ENCODE data around the gene ARFGEF3.
"Not testable (repeated sequence)": the region's sequence is repeated elsewhere in the genome, so short reads cannot be mapped to it uniquely, and the experiment has no call there.

The ARFGEF3 gene

GRCh38 chr6:138188278-138188941 is 26.7 kb downstream of the ARFGEF3 start:
- no peaks in the 10 kb centered on the region for H3K9me3 Mint-ChIP-seq
- H3K4me1 Mint-ChIP-seq (ENCODE audit: low read depth): no peaks in the 10 kb centered on the region
- no peaks in the 10 kb centered on the region for H3K36me3 Mint-ChIP-seq (ENCODE audit: low read depth)
- no peak overlapping the region for H3K27ac Mint-ChIP-seq
- DNase-seq (ENCODE audit: low spot score): no peak
- no peak overlapping the region for H3K4me3 Mint-ChIP-seq
- peaks cover 3% of the 10 kb centered on the region for H3K27me3 Mint-ChIP-seq (ENCODE audit: low read depth)

- no peak overlapping the region for H3K27ac Mint-ChIP-seq
- no peak overlapping the region for H3K4me3 Mint-ChIP-seq
- H3K27me3 Mint-ChIP-seq (ENCODE audit: low read depth): peaks cover 6% of the 10 kb centered on the region
- no peak for DNase-seq (ENCODE audit: low spot score)
- no peaks in the 10 kb centered on the region for H3K36me3 Mint-ChIP-seq (ENCODE audit: low read depth)
- no peaks in the 10 kb centered on the region for H3K9me3 Mint-ChIP-seq
- no peaks in the 10 kb centered on the region for H3K4me1 Mint-ChIP-seq (ENCODE audit: low read depth)
These were observed 32.5 kb downstream of the ARFGEF3 start for GRCh38 chr6:138194287-138194686.

GRCh38 chr6:138196122-138196738 is 34.5 kb downstream of the ARFGEF3 start:
- no peak overlapping the region for H3K27ac Mint-ChIP-seq
- no peaks in the 10 kb centered on the region for H3K9me3 Mint-ChIP-seq
- H3K4me3 Mint-ChIP-seq: no peak overlapping the region
- DNase-seq (ENCODE audit: low spot score): no peak
- no peaks in the 10 kb centered on the region for H3K4me1 Mint-ChIP-seq (ENCODE audit: low read depth)
- H3K27me3 Mint-ChIP-seq (ENCODE audit: low read depth): peaks cover 12% of the 10 kb centered on the region
- H3K36me3 Mint-ChIP-seq (ENCODE audit: low read depth): no peaks in the 10 kb centered on the region

- Mint-ChIP-seq H3K27me3 (ENCODE audit: low read depth) (peaks cover 12% of the 10 kb centered on the region), H3K9me3 (no peaks in the 10 kb centered on the region), H3K36me3 (ENCODE audit: low read depth) (no peaks in the 10 kb centered on the region), H3K27ac (no peak overlapping the region), H3K4me3 (no peak overlapping the region), H3K4me1 (ENCODE audit: low read depth) (no peaks in the 10 kb centered on the region)
- no peak for DNase-seq (ENCODE audit: low spot score)
These were observed 35.8 kb downstream of the ARFGEF3 start for GRCh38 chr6:138197570-138197969.

GRCh38 chr6:138198430-138199091 is 36.8 kb downstream of the ARFGEF3 start:
- Mint-ChIP-seq H3K27ac (no peak overlapping the region), H3K27me3 (ENCODE audit: low read depth) (peaks cover 12% of the 10 kb centered on the region), H3K4me3 (no peak overlapping the region), H3K9me3 (no peaks in the 10 kb centered on the region), H3K36me3 (ENCODE audit: low read depth) (no peaks in the 10 kb centered on the region), H3K4me1 (ENCODE audit: low read depth) (no peaks in the 10 kb centered on the region)
- DNase-seq (ENCODE audit: low spot score): no peak

- Mint-ChIP-seq H3K4me1 (ENCODE audit: low read depth) (no peaks in the 10 kb centered on the region), H3K4me3 (no peak overlapping the region), H3K27me3 (ENCODE audit: low read depth) (peaks cover 12% of the 10 kb centered on the region), H3K36me3 (ENCODE audit: low read depth) (no peaks in the 10 kb centered on the region), H3K27ac (no peak overlapping the region), H3K9me3 (no peaks in the 10 kb centered on the region)
- DNase-seq (ENCODE audit: low spot score): no peak
These were observed 40.1 kb downstream of the ARFGEF3 start for GRCh38 chr6:138201836-138202235.

- Mint-ChIP-seq H3K9me3 (no peaks in the 10 kb centered on the region), H3K4me1 (ENCODE audit: low read depth) (no peaks in the 10 kb centered on the region), H3K4me3 (no peak overlapping the region), H3K27me3 (ENCODE audit: low read depth) (peaks cover 12% of the 10 kb centered on the region), H3K27ac (no peak overlapping the region), H3K36me3 (ENCODE audit: low read depth) (no peaks in the 10 kb centered on the region)
- no peak for DNase-seq (ENCODE audit: low spot score)
These were observed 41.6 kb downstream of the ARFGEF3 start for GRCh38 chr6:138203315-138203714.

- Mint-ChIP-seq H3K27me3 (ENCODE audit: low read depth) (peaks cover 10% of the 10 kb centered on the region), H3K36me3 (ENCODE audit: low read depth) (no peaks in the 10 kb centered on the region), H3K9me3 (no peaks in the 10 kb centered on the region), H3K27ac (no peak overlapping the region), H3K4me3 (no peak overlapping the region), H3K4me1 (ENCODE audit: low read depth) (no peaks in the 10 kb centered on the region)
- DNase-seq (ENCODE audit: low spot score): no peak
These were observed 42.6 kb downstream of the ARFGEF3 start for GRCh38 chr6:138204303-138204702.

- peaks cover 10% of the 10 kb centered on the region for H3K27me3 Mint-ChIP-seq (ENCODE audit: low read depth)
- no peak overlapping the region for H3K4me3 Mint-ChIP-seq
- no peak overlapping the region for H3K27ac Mint-ChIP-seq
- H3K4me1 Mint-ChIP-seq (ENCODE audit: low read depth): no peaks in the 10 kb centered on the region
- no peak for DNase-seq (ENCODE audit: low spot score)
- no peaks in the 10 kb centered on the region for H3K9me3 Mint-ChIP-seq
- H3K36me3 Mint-ChIP-seq (ENCODE audit: low read depth): no peaks in the 10 kb centered on the region
These were observed 43.1 kb downstream of the ARFGEF3 start for GRCh38 chr6:138204792-138205384.

- Mint-ChIP-seq H3K27ac (no peak overlapping the region), H3K9me3 (no peaks in the 10 kb centered on the region), H3K4me1 (ENCODE audit: low read depth) (no peaks in the 10 kb centered on the region), H3K4me3 (no peak overlapping the region), H3K27me3 (ENCODE audit: low read depth) (peaks cover 9% of the 10 kb centered on the region), H3K36me3 (ENCODE audit: low read depth) (no peaks in the 10 kb centered on the region)
- no peak for DNase-seq (ENCODE audit: low spot score)
These were observed 43.8 kb downstream of the ARFGEF3 start for GRCh38 chr6:138205437-138206094.

GRCh38 chr6:138206862-138207261 is 45.1 kb downstream of the ARFGEF3 start:
- Mint-ChIP-seq H3K27ac (no peak overlapping the region), H3K36me3 (ENCODE audit: low read depth) (no peaks in the 10 kb centered on the region), H3K9me3 (no peaks in the 10 kb centered on the region), H3K4me1 (ENCODE audit: low read depth) (no peaks in the 10 kb centered on the region), H3K4me3 (no peak overlapping the region), H3K27me3 (ENCODE audit: low read depth) (peaks cover 5% of the 10 kb centered on the region)
- no peak for DNase-seq (ENCODE audit: low spot score)

- no peaks in the 10 kb centered on the region for H3K27me3 Mint-ChIP-seq (ENCODE audit: low read depth)
- no peaks in the 10 kb centered on the region for H3K36me3 Mint-ChIP-seq (ENCODE audit: low read depth)
- H3K4me1 Mint-ChIP-seq (ENCODE audit: low read depth): no peaks in the 10 kb centered on the region
- DNase-seq (ENCODE audit: low spot score): no peak
- H3K4me3 Mint-ChIP-seq: no peak overlapping the region
- no peak overlapping the region for H3K27ac Mint-ChIP-seq
- no peaks in the 10 kb centered on the region for H3K9me3 Mint-ChIP-seq
These were observed 49.4 kb downstream of the ARFGEF3 start for GRCh38 chr6:138211048-138211581.

- Mint-ChIP-seq H3K4me3 (no peak overlapping the region), H3K9me3 (no peaks in the 10 kb centered on the region), H3K27ac (no peak overlapping the region), H3K4me1 (ENCODE audit: low read depth) (no peaks in the 10 kb centered on the region), H3K27me3 (ENCODE audit: low read depth) (peaks cover 5% of the 10 kb centered on the region), H3K36me3 (ENCODE audit: low read depth) (no peaks in the 10 kb centered on the region)
- no peak for DNase-seq (ENCODE audit: low spot score)
These were observed 49.9 kb downstream of the ARFGEF3 start for GRCh38 chr6:138211601-138212000.

- H3K9me3 Mint-ChIP-seq; H3K27me3 Mint-ChIP-seq (ENCODE audit: low read depth); H3K4me3 Mint-ChIP-seq; DNase-seq (ENCODE audit: low spot score); H3K27ac Mint-ChIP-seq; H3K4me1 Mint-ChIP-seq (ENCODE audit: low read depth); H3K36me3 Mint-ChIP-seq (ENCODE audit: low read depth): not testable (repeated sequence)
These were observed 50.8 kb downstream of the ARFGEF3 start for GRCh38 chr6:138212530-138212929.

All from T-helper 2 cell treated with Interferon-gamma antibody and Interleukin-4, amounts not matched to agents 5 μg/mL and 100 μg/mL, for 36 hours (primary cell).